Measurements from ENCODE around the gene NFATC2IP. TPM values are rescaled to one million over a fixed set of nuclear protein-coding genes. Genes with fewer than 3 reads are reported as not detected.
"Not testable (repeated sequence)": the region's sequence is repeated elsewhere in the genome, so short reads cannot be mapped to it uniquely, and the experiment has no call there.

NFATC2IP gene
- total RNA-seq, 4 donors from 2014 or later: 10.3 to 40.8 (median 16.6) TPM

DNA sequence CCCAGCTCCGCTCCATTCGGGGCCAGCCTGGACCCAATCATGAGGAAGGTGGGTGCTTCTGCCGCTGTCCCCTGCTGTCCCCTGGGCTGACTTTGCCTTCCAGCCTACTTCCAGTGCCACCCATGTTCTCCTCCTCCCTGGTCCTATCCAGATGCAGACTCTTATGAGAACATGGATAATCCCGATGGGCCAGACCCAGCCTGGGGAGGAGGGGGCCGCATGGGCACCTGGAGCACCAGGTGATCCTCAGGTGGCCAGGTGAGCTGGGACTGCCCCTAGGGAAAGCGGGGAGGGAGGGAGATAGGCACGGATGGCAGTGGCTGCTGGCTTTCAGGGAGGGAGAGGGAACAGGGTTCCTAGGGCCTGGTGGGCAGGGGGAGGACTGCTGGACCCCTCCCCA, 12.0 kb upstream of the NFATC2IP start:
- no peak for DNase-seq

DNA sequence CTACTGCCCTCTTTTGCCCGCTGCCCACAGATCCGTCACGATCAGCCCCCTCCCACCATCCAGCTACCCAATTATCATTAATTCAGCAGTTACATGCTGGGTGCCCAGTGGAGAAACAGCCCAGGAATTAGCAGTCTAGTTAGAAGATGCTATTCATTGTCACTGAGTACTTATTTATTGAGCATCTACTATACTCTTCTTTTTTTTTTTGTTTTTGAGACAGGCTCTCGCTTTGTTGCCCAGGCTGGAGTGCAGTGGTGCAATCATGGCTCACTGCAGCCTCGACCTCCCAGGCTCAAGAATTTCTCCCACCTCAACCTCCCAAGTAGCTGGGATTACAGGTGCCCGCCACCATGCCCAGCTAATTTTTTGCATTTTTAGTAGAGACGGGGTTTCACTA, 10.9 kb upstream of the NFATC2IP start:
- H3K36me3 ChIP-seq; H3K4me1 ChIP-seq; H3K9me3 ChIP-seq; intact Hi-C loops (cut with DNase I; ENCODE audit: low total_unique reads); H3K4me3 ChIP-seq; H3K27me3 ChIP-seq; H3K27ac ChIP-seq; DNase-seq: not testable (repeated sequence)

More for the DNA sequence above, 12.0 kb upstream of the NFATC2IP start:
- H3K36me3 ChIP-seq: no peaks in the 10 kb centered on the region
- no peaks in the 10 kb centered on the region for H3K4me1 ChIP-seq
- no peak for TF ChIP-seq POLR2A (IDR thresholded peaks at IDR 0.05)
- TF ChIP-seq, protein P1, sequence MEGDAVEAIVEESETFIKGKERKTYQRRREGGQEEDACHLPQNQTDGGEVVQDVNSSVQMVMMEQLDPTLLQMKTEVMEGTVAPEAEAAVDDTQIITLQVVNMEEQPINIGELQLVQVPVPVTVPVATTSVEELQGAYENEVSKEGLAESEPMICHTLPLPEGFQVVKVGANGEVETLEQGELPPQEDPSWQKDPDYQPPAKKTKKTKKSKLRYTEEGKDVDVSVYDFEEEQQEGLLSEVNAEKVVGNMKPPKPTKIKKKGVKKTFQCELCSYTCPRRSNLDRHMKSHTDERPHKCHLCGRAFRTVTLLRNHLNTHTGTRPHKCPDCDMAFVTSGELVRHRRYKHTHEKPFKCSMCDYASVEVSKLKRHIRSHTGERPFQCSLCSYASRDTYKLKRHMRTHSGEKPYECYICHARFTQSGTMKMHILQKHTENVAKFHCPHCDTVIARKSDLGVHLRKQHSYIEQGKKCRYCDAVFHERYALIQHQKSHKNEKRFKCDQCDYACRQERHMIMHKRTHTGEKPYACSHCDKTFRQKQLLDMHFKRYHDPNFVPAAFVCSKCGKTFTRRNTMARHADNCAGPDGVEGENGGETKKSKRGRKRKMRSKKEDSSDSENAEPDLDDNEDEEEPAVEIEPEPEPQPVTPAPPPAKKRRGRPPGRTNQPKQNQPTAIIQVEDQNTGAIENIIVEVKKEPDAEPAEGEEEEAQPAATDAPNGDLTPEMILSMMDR (IDR thresholded peaks at IDR 0.05): no peak
- no peak overlapping the region for H3K4me3 ChIP-seq
- H3K9me3 ChIP-seq: no peaks in the 10 kb centered on the region
- intact Hi-C loops (cut with DNase I; ENCODE audit: low total_unique reads): no loop called here
- no peak overlapping the region for H3K27ac ChIP-seq
- H3K27me3 ChIP-seq: no peaks in the 10 kb centered on the region

DNA sequence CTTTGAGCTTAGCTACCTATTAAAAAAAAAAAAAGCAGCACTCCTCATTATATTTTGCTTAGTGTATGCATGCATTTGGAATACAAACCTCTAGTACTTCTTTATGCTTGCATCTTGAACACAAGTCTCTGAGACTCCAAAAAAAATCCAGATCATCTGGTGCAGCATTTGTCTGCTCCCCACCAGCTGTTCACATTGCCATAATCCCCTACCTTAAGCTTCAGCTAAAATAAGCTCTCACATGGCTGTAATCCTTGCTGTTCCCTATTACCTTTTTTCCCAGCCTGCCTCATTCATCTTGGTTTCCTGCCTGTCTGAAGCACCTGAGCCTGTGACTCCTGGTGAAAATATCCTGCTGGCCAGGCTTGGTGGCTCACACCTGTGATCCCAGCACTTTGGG, 7.5 kb upstream of the NFATC2IP start:
- intact Hi-C loops (cut with DNase I; ENCODE audit: low total_unique reads): no loop called here
- H3K27me3 ChIP-seq: no peaks in the 10 kb centered on the region

DNA sequence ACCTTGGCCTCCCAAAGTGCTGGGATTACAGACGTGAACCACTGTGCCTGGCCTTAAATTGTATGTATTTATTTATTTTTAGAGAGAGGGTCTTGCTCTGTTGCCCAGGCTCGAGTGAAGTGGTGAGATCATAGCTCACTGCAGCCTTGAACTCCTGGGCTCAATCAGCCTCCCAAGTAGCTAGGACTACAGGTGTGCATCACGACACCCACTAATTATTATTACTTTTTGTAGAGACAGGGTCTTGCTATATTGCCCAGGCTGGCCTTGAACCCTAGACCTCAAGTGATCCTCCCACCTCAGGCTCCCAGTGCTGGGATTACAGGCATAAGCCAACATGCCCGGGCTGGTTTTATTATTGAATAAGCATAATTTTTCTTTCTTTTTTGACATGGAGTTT, 4.1 kb upstream of the NFATC2IP start:
- H3K27ac ChIP-seq: no peak overlapping the region
- no peak for DNase-seq
- intact Hi-C loops (cut with DNase I; ENCODE audit: low total_unique reads): no loop called here
- no peak for TF ChIP-seq POLR2A (IDR thresholded peaks at IDR 0.05)
- TF ChIP-seq, protein P1 (IDR thresholded peaks at IDR 0.05): no peak
- no peaks in the 10 kb centered on the region for H3K27me3 ChIP-seq
- H3K4me1 ChIP-seq: peaks cover 0 to 2% of the 10 kb centered on the region in 2 donors
- H3K36me3 ChIP-seq: no peaks in the 10 kb centered on the region
- H3K4me3 ChIP-seq: no peak overlapping the region
- H3K9me3 ChIP-seq: no peaks in the 10 kb centered on the region

More for the DNA sequence above, 7.5 kb upstream of the NFATC2IP start:
- no peaks in the 10 kb centered on the region for H3K9me3 ChIP-seq
- H3K27ac ChIP-seq: no peak overlapping the region
- TF ChIP-seq, protein P1 (IDR thresholded peaks at IDR 0.05): no peak
- no peak for DNase-seq
- no peak overlapping the region for H3K4me3 ChIP-seq
- no peaks in the 10 kb centered on the region for H3K4me1 ChIP-seq
- H3K36me3 ChIP-seq: no peaks in the 10 kb centered on the region

DNA sequence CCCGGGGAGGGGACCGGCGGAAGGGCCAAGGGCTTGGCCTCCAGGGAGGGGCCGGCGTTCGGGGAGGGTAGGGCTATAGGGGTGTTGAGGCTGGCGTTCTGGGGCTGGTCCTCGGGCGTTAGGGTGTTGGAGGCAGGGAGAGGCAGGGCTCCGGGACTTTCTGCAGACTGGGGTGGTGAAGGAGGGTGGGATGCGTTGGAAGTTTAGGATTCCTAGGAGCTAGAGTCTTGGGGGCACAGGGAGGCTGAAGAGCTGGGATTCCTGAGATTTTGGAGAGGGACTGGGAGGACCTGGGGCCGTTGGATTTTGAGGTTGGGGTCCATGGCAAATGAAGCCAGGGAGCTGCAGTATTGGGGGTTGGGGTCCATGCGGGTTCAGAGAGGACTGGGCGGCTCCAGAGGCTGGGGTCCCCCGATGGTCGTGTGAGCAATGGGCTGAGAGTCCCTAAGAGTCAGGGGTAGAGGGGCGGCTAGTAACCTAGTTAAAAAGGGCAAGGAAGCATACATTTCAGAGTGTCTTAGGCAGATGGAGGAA, 740 bp downstream of the NFATC2IP start:
- peaks cover 0 to 6% of the 10 kb centered on the region in 2 donors for H3K4me1 ChIP-seq
- intact Hi-C loops (cut with DNase I; ENCODE audit: low total_unique reads): no loop called here
- DNase-seq: peak in 1 of 2 donors; percentile 28
- H3K27ac ChIP-seq: peak overlapping the region; percentile 26 to 90
- H3K9me3 ChIP-seq: no peaks in the 10 kb centered on the region
- H3K27me3 ChIP-seq: no peaks in the 10 kb centered on the region
- no peak for TF ChIP-seq POLR2A (IDR thresholded peaks at IDR 0.05)
- TF ChIP-seq, protein P1 (IDR thresholded peaks at IDR 0.05): no peak
- H3K4me3 ChIP-seq: peak overlapping the region; percentile 78 to 91
- H3K36me3 ChIP-seq: no peaks in the 10 kb centered on the region

DNA sequence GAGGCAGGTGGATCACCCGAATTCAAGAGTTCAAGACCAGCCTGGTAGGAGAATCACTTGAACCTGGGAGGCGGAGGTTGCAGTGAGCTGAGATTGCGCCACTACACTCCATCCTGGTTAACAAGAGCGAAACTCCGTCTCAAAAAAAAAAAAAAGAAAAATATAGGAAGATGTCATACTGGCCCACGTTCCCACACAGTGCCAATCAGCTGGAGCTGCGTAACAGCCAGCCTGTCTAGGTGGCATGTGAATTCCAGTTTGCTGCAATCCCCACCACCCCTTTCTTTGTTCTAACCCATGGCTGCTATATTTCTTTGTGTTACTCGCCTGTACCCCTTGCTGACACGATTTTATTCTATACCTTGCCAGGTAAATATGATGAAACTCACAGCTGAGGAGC, 7.5 kb downstream of the NFATC2IP start:
- no peaks in the 10 kb centered on the region for H3K4me1 ChIP-seq
- H3K9me3 ChIP-seq: no peaks in the 10 kb centered on the region
- no peak for DNase-seq
- TF ChIP-seq POLR2A (IDR thresholded peaks at IDR 0.05): no peak
- TF ChIP-seq, protein P1 (IDR thresholded peaks at IDR 0.05): no peak
- H3K4me3 ChIP-seq: no peak overlapping the region
- no peak overlapping the region for H3K27ac ChIP-seq
- no peaks in the 10 kb centered on the region for H3K27me3 ChIP-seq
- no peaks in the 10 kb centered on the region for H3K36me3 ChIP-seq
- intact Hi-C loops (cut with DNase I; ENCODE audit: low total_unique reads): no loop called here

All from uterus (tissue), 4 donors.